Gastroesophageal sphincter (tissue), 4 donors: ENCODE results near the gene PZP. TPM values are rescaled to one million over a fixed set of nuclear protein-coding genes. Genes with fewer than 3 reads are reported as not detected.
"Not testable (repeated sequence)": the region's sequence is repeated elsewhere in the genome, so short reads cannot be mapped to it uniquely, and the experiment has no call there.

Experiments
- ATAC-seq: fragments of 150-250 bp; one replicate; pipeline ENCODE4 v1.9.1; 2016; ENCODE audit warnings: mild to moderate bottlenecking, moderate library complexity
- H3K27ac ChIP-seq, 4 donors: fragments of 200-600 bp; sonication (generic) in 3 of 4; 1 replicate in 3 of 4; 2 replicates in 1 of 4; pipeline ENCODE4 v1.5.1; 2016 to 2019
- H3K27me3 ChIP-seq: fragments of 200-600 bp; sonication (generic); one replicate; pipeline ENCODE4 v1.5.1; 2019
- H3K36me3 ChIP-seq, 2 donors: fragments of 200-600 bp; sonication (generic); one replicate each; pipeline ENCODE4 v1.5.1; 2019; ENCODE audit warnings: control low read depth in 1 of 2
- H3K4me1 ChIP-seq, 3 donors: fragments of 200-600 bp; sonication (generic); 1 replicate in 2 of 3; 2 replicates in 1 of 3; pipeline ENCODE4 v1.5.1; 2016 to 2019; ENCODE audit warnings: control low read depth in 2 of 3
- H3K4me3 ChIP-seq, 2 donors: fragments of 200-600 bp; sonication (generic); one replicate each; pipeline ENCODE4 v1.5.1; 2019; ENCODE audit warnings: mild to moderate bottlenecking in 1 of 2, moderate library complexity in 1 of 2
- H3K9me3 ChIP-seq, 3 donors: fragments of 200-600 bp; sonication (generic); one replicate each; pipeline ENCODE4 v1.5.1; 2017 to 2019; ENCODE audit warnings: control low read depth in 2 of 3
- CTCF ChIP-seq, 4 experiments: fragments of 200-600 bp in 2 of 4; fragments of 450-650 bp in 2 of 4; sonication (generic) in 1 of 4; IDR thresholded peaks; one replicate each; pipeline ENCODE4 v1.5.1; 2017 to 2019; ENCODE audit warnings: antibody characterized with exemption in 4 of 4, mild to moderate bottlenecking in 2 of 4, moderate library complexity in 2 of 4
- EP300 ChIP-seq: sonication (generic); formaldehyde crosslinking; IDR thresholded peaks from one replicate; pipeline ENCODE4 v1.6.1; 2017; ENCODE audit warnings: antibody characterized with exemption, mild to moderate bottlenecking
- POLR2A ChIP-seq, 2 donors: fragments of 450-650 bp; IDR thresholded peaks; one replicate each; pipeline ENCODE4 v1.6.1; 2017; ENCODE audit warnings: antibody characterized with exemption in 2 of 2, mild to moderate bottlenecking in 2 of 2, moderate library complexity in 1 of 2
- POLR2AphosphoS5 ChIP-seq: sonication (generic); formaldehyde crosslinking; IDR thresholded peaks from one replicate; pipeline ENCODE4 v1.6.1; 2017; ENCODE audit warnings: antibody characterized with exemption
- WGBS, 2 donors: methylation state at CpG; one replicate each; pipeline ENCODE4 v1.1.5; 2018; ENCODE audit warnings: low coverage in 1 of 2; 5-methylcytosine and 5-hydroxymethylcytosine counted together
- total RNA-seq, 4 donors: library from RNA; depleted of rRNA; stranded (reverse); fragments of >200 nt; gene quantifications; one replicate each; pipeline ENCODE4 v1.1.0, GENCODE V29; 2016

PZP gene
- under 1 TPM in 2 of 4 donors, not detected in 2; 0.16 to 0.62 TPM for total RNA-seq

GRCh38 chr12:9208229-9208628 is at the start of gene PZP:
TSS of gene PZP (minus strand) at chr12:9208395. CDS start at chr12:9208341, 54 bp downstream.
- ATAC-seq, result no peak
- no peak within 1 kb of the TSS for H3K4me3 ChIP-seq
- 78 to 85% methylated on average over 2 to 3 of the region's 3 CpGs for WGBS, 2 donors
- TF ChIP-seq EP300 (no peak), POLR2AphosphoS5 (no peak), POLR2A (IDR thresholded peaks at IDR 0.05) (no peak), CTCF (IDR thresholded peaks at IDR 0.05) (no peak)
- no peaks in the 10 kb centered on the region for H3K4me1 ChIP-seq
- no peaks in the 10 kb centered on the region for H3K27me3 ChIP-seq
- no peak within 1 kb of the TSS for H3K27ac ChIP-seq
- no peaks in the 10 kb centered on the region for H3K9me3 ChIP-seq
- H3K36me3 ChIP-seq, result no peaks in the 10 kb centered on the region

DNA sequence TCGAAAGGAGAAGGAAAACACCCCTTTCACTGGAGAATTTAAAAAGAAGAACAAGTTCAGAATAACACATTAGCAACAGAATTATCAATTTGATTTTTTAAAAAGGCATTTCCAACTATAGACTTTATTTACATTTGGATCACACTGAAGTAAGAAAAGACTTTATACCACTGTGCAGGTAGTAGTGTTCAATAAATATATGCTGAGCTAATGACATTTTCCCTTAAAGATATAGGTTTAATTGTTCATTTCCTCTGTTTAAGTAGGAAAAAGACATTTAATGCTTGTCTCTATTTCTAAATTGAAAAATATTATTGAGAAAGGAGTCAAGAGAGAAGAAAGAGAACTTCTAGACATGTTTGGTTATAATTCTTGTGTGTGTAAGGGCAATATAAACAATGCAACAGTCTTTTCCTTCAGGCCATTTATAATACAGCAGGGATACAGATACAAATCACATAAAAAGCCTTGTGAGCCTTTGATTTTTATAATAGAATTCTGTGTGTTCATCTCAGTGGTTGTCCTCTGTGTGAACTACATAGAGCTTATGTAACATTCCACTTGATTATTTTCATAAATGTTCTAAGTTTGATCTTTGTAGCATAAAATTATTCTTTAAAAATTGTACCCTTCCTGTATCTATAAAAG is 48.7 kb upstream of the PZP start:
- Histone ChIP-seq H3K9me3 (peaks cover 0 to 4% (median 0%) of the 10 kb centered on the region in 3 donors), H3K27ac (no peak overlapping the region), H3K36me3 (no peaks in the 10 kb centered on the region), H3K27me3 (no peaks in the 10 kb centered on the region), H3K4me3 (no peak overlapping the region), H3K4me1 (peaks cover 0 to 14% (median 6%) of the 10 kb centered on the region in 3 donors)
- TF ChIP-seq POLR2A (IDR thresholded peaks at IDR 0.05) (no peak), POLR2AphosphoS5 (no peak), CTCF (IDR thresholded peaks at IDR 0.05) (no peak), EP300 (no peak)
- no peak for ATAC-seq
- 25 to 50% methylated on average over 1 of the region's 1 CpG for WGBS, 2 donors

- H3K27me3 ChIP-seq, result no peaks in the 10 kb centered on the region
- TF ChIP-seq EP300 (no peak), CTCF (IDR thresholded peaks at IDR 0.05) (no peak), POLR2AphosphoS5 (no peak), POLR2A (IDR thresholded peaks at IDR 0.05) (no peak)
- no peaks in the 10 kb centered on the region for H3K36me3 ChIP-seq
- H3K9me3 ChIP-seq, result peaks cover 0 to 4% (median 0%) of the 10 kb centered on the region in 3 donors
- ATAC-seq, result no peak
- no peak overlapping the region for H3K27ac ChIP-seq
- H3K4me3 ChIP-seq, result no peak overlapping the region
- H3K4me1 ChIP-seq, result peaks cover 0 to 14% (median 6%) of the 10 kb centered on the region in 3 donors
Measured at GRCh38 chr12:9256341-9256740, 48.1 kb upstream of the PZP start.

- Histone ChIP-seq H3K4me1 (peaks cover 0 to 14% (median 6%) of the 10 kb centered on the region in 3 donors), H3K36me3 (no peaks in the 10 kb centered on the region), H3K27ac (no peak overlapping the region), H3K9me3 (peaks cover 0 to 4% (median 0%) of the 10 kb centered on the region in 3 donors), H3K4me3 (no peak overlapping the region), H3K27me3 (no peaks in the 10 kb centered on the region)
- no peak for ATAC-seq
- TF ChIP-seq POLR2A (IDR thresholded peaks at IDR 0.05) (no peak), POLR2AphosphoS5 (no peak), CTCF (IDR thresholded peaks at IDR 0.05) (no peak), EP300 (no peak)
- 36 to 57% methylated on average over 2 of the region's 2 CpGs for WGBS, 2 donors
Measured at GRCh38 chr12:9255837-9256236, 47.6 kb upstream of the PZP start.

DNA sequence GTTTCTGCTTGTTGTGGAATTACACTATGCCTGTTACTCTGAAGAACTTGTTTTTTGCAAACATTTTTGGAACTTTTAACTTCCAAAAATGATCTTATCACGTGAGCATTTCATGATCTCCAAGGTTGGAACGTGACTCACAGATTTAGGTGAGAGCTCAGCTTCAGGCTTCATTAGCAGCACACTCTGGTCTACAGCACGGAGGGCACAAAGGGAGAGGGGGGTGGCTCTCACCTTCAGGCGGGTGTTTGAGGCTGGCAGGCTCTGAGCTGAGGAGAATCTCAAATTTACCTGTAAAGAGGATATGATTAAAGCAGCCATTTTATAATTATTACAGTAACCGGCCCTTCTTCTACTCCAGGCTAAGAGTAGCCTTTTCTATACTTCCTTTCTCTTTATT is 45.3 kb upstream of the PZP start:
- peaks cover 0 to 14% (median 6%) of the 10 kb centered on the region in 3 donors for H3K4me1 ChIP-seq
- no peaks in the 10 kb centered on the region for H3K36me3 ChIP-seq
- 31% methylated on average over 4 to 5 of the region's 5 CpGs for WGBS, 2 donors
- no peak for ATAC-seq
- no peaks in the 10 kb centered on the region for H3K9me3 ChIP-seq
- no peak overlapping the region for H3K27ac ChIP-seq
- H3K27me3 ChIP-seq, result no peaks in the 10 kb centered on the region
- H3K4me3 ChIP-seq, result no peak overlapping the region
- TF ChIP-seq POLR2AphosphoS5 (no peak), POLR2A (IDR thresholded peaks at IDR 0.05) (no peak), CTCF (IDR thresholded peaks at IDR 0.05) (no peak)

DNA sequence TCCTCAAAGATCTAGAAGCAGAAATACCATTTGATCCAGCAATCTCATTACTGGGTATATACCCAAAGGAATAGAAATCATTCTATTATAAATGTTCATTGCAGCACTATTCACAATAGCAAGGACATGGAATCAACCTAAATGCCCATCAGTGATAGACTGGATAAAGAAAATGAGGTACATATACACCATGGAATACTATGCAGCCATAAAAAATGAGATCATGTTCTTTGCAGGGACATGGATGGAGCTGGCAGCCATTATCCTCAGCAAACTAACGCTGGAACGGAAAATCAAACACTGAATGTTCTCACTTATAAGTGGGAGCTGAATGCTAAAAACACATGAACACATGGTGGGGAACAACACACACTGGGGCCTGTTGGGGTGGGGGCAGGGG is 44.6 kb upstream of the PZP start:
- ATAC-seq, H3K36me3 ChIP-seq, H3K27me3 ChIP-seq, H3K9me3 ChIP-seq, H3K27ac ChIP-seq, H3K4me3 ChIP-seq: not testable (repeated sequence)
- H3K4me1 ChIP-seq, result peaks cover 0 to 14% (median 6%) of the 10 kb centered on the region in 3 donors
- WGBS, 2 donors, result 89 to 100% methylated on average over 2 of the region's 2 CpGs
